Natural killer cell treated with Interleukin-12 subunit alpha and Interleukin-12 subunit beta and Interleukin-15 and Interleukin-18, amount 100 ng/mL, for 72 hours (primary cell): ENCODE measurements around the gene ITGB7. TPM values are rescaled to one million over a fixed set of nuclear protein-coding genes. Genes with fewer than 3 reads are reported as not detected.
"Not testable (repeated sequence)": the region's sequence is repeated elsewhere in the genome, so short reads cannot be mapped to it uniquely, and the experiment has no call there.

Experiments used
- ATAC-seq, 2 donors: fragments of 150-1000 bp; cut with Tn5 transposase in 1 of 2; sonication (Bioruptor Pico), chemical (Tn5 transposase) in 1 of 2; 2 replicates each; pipeline ENCODE4 v1.10.0; 2021
- DNase-seq: peaks from one replicate; pipeline ENCODE4 v3.0.0; 2022; ENCODE audit warnings: low spot score
- H3K27ac Mint-ChIP-seq, 2 donors: 1 replicate in 1 of 2; 2 replicates in 1 of 2; pipeline ENCODE4 v1.8.0; 2022; ENCODE audit warnings: mixed read lengths in 2 of 2, mild to moderate bottlenecking in 1 of 2, moderate library complexity in 1 of 2
- H3K27me3 Mint-ChIP-seq, 2 donors: 1 replicate in 1 of 2; 2 replicates in 1 of 2; pipeline ENCODE4 v1.8.0; 2022; ENCODE audit warnings: mixed read lengths in 2 of 2
- H3K36me3 Mint-ChIP-seq: one replicate; pipeline ENCODE4 v1.8.0; 2022; ENCODE audit warnings: mixed read lengths
- H3K4me1 Mint-ChIP-seq, 2 donors: 1 replicate in 1 of 2; 2 replicates in 1 of 2; pipeline ENCODE4 v1.8.0; 2022; ENCODE audit warnings: low read depth in 2 of 2, mixed read lengths in 2 of 2, mild to moderate bottlenecking in 1 of 2
- H3K4me3 Mint-ChIP-seq: one replicate; pipeline ENCODE4 v1.8.0; 2022; ENCODE audit warnings: mixed read lengths
- H3K9me3 Mint-ChIP-seq: 2 replicates; pipeline ENCODE4 v1.8.0; 2022; ENCODE audit warnings: mixed read lengths
- total RNA-seq, 2 donors: library from RNA; stranded (reverse); gene quantifications; one replicate each; pipeline ENCODE4 v1.2.3, GENCODE V29; 2022

Gene ITGB7
- total RNA-seq, 2 donors from 2014 or later: 53.0 to 81.0 TPM

- Mint-ChIP-seq H3K4me1 (peaks cover 49 to 52% of the 10 kb centered on the region in 2 donors), H3K36me3 (peaks cover 17% of the 10 kb centered on the region), H3K4me3 (peak overlapping the region; percentile 92), H3K27ac (peak overlapping the region; percentile 90 to 97), H3K27me3 (no peaks in the 10 kb centered on the region), H3K9me3 (no peaks in the 10 kb centered on the region)
- peak; percentile 68 for DNase-seq
- peak; percentile 38 to 45 for ATAC-seq
Observed at GRCh38 chr12:53179687-53180219, 27.3 kb downstream of the ITGB7 start.

- Mint-ChIP-seq H3K4me1 (peaks cover 44 to 48% of the 10 kb centered on the region in 2 donors), H3K27ac (peak overlapping the region; percentile 90 to 97), H3K36me3 (peaks cover 17% of the 10 kb centered on the region), H3K4me3 (peak overlapping the region; percentile 92)
- not testable (repeated sequence) for H3K27me3 Mint-ChIP-seq, DNase-seq, H3K9me3 Mint-ChIP-seq, ATAC-seq
Observed at GRCh38 chr12:53178803-53179202, 28.2 kb downstream of the ITGB7 start.

- Mint-ChIP-seq H3K36me3 (peaks cover 13% of the 10 kb centered on the region), H3K4me1 (peaks cover 37% of the 10 kb centered on the region in 2 donors), H3K4me3 (peak overlapping the region; percentile 8)
- not testable (repeated sequence) for H3K27ac Mint-ChIP-seq, H3K9me3 Mint-ChIP-seq, DNase-seq, ATAC-seq, H3K27me3 Mint-ChIP-seq
Observed at GRCh38 chr12:53177447-53177846, 29.6 kb downstream of the ITGB7 start.

GRCh38 chr12:53176750-53177149, 30.3 kb downstream of the ITGB7 start:
- Mint-ChIP-seq H3K27ac (no peak overlapping the region), H3K27me3 (no peaks in the 10 kb centered on the region), H3K4me3 (no peak overlapping the region), H3K9me3 (no peaks in the 10 kb centered on the region), H3K4me1 (peaks cover 30% of the 10 kb centered on the region in 2 donors), H3K36me3 (peaks cover 6% of the 10 kb centered on the region)
- ATAC-seq (no peak), DNase-seq (no peak)

- Mint-ChIP-seq H3K27ac (no peak overlapping the region), H3K27me3 (no peaks in the 10 kb centered on the region), H3K4me3 (no peak overlapping the region), H3K4me1 (peaks cover 20 to 21% of the 10 kb centered on the region in 2 donors), H3K36me3 (no peaks in the 10 kb centered on the region), H3K9me3 (no peaks in the 10 kb centered on the region)
- DNase-seq: no peak
- ATAC-seq: no peak
Observed at GRCh38 chr12:53174881-53175491, 32.1 kb downstream of the ITGB7 start.

- Mint-ChIP-seq H3K36me3 (no peaks in the 10 kb centered on the region), H3K9me3 (no peaks in the 10 kb centered on the region), H3K4me1 (peaks cover 10 to 11% of the 10 kb centered on the region in 2 donors), H3K4me3 (no peak overlapping the region), H3K27ac (peak overlapping the region in 1 of 2 donors; percentile 37), H3K27me3 (no peaks in the 10 kb centered on the region)
- DNase-seq: no peak
- no peak for ATAC-seq
Observed at GRCh38 chr12:53173085-53173715, 33.9 kb downstream of the ITGB7 start.

- Mint-ChIP-seq H3K36me3 (no peaks in the 10 kb centered on the region), H3K27ac (no peak overlapping the region), H3K4me1 (peaks cover 10 to 11% of the 10 kb centered on the region in 2 donors), H3K9me3 (no peaks in the 10 kb centered on the region), H3K4me3 (no peak overlapping the region), H3K27me3 (no peaks in the 10 kb centered on the region)
- DNase-seq: no peak
- ATAC-seq: no peak
Observed at GRCh38 chr12:53172352-53172751, 34.7 kb downstream of the ITGB7 start.

GRCh38 chr12:53171725-53172329, 35.2 kb downstream of the ITGB7 start:
- no peak overlapping the region for H3K27ac Mint-ChIP-seq
- ATAC-seq (no peak), DNase-seq (no peak)
- H3K9me3 Mint-ChIP-seq: no peaks in the 10 kb centered on the region
- no peak overlapping the region for H3K4me3 Mint-ChIP-seq
- H3K4me1 Mint-ChIP-seq: peaks cover 10 to 11% of the 10 kb centered on the region in 2 donors
- H3K36me3 Mint-ChIP-seq: no peaks in the 10 kb centered on the region
- H3K27me3 Mint-ChIP-seq: no peaks in the 10 kb centered on the region

- Mint-ChIP-seq H3K9me3 (no peaks in the 10 kb centered on the region), H3K27ac (no peak overlapping the region), H3K36me3 (no peaks in the 10 kb centered on the region), H3K4me3 (no peak overlapping the region), H3K4me1 (peaks cover 10 to 11% of the 10 kb centered on the region in 2 donors), H3K27me3 (no peaks in the 10 kb centered on the region)
- DNase-seq (no peak), ATAC-seq (no peak)
Observed at GRCh38 chr12:53170876-53171724, 36.0 kb downstream of the ITGB7 start.

- Mint-ChIP-seq H3K27ac (no peak overlapping the region), H3K9me3 (no peaks in the 10 kb centered on the region), H3K36me3 (no peaks in the 10 kb centered on the region), H3K4me1 (peaks cover 4% of the 10 kb centered on the region in 2 donors), H3K4me3 (no peak overlapping the region), H3K27me3 (no peaks in the 10 kb centered on the region)
- DNase-seq (no peak), ATAC-seq (no peak)
Observed at GRCh38 chr12:53170215-53170614, 36.8 kb downstream of the ITGB7 start.

- H3K4me3 Mint-ChIP-seq: no peak overlapping the region
- no peaks in the 10 kb centered on the region for H3K36me3 Mint-ChIP-seq
- no peaks in the 10 kb centered on the region for H3K9me3 Mint-ChIP-seq
- DNase-seq (no peak), ATAC-seq (no peak)
- H3K27ac Mint-ChIP-seq: no peak overlapping the region
- H3K27me3 Mint-ChIP-seq: no peaks in the 10 kb centered on the region
- no peaks in the 10 kb centered on the region for H3K4me1 Mint-ChIP-seq
Observed at GRCh38 chr12:53169644-53170043, 37.4 kb downstream of the ITGB7 start.

GRCh38 chr12:53166837-53167236, 40.2 kb downstream of the ITGB7 start:
- H3K4me3 Mint-ChIP-seq: no peak overlapping the region
- H3K27me3 Mint-ChIP-seq: no peaks in the 10 kb centered on the region
- no peaks in the 10 kb centered on the region for H3K9me3 Mint-ChIP-seq

GRCh38 chr12:53163008-53163407, 44.0 kb downstream of the ITGB7 start:
- H3K9me3 Mint-ChIP-seq, H3K4me1 Mint-ChIP-seq, H3K36me3 Mint-ChIP-seq, H3K27ac Mint-ChIP-seq, ATAC-seq, H3K27me3 Mint-ChIP-seq, H3K4me3 Mint-ChIP-seq, DNase-seq: not testable (repeated sequence)

More at GRCh38 chr12:53166837-53167236, 40.2 kb downstream of the ITGB7 start:
- H3K36me3 Mint-ChIP-seq: no peaks in the 10 kb centered on the region
- DNase-seq (no peak), ATAC-seq (no peak)
- no peaks in the 10 kb centered on the region for H3K4me1 Mint-ChIP-seq
- no peak overlapping the region for H3K27ac Mint-ChIP-seq
